IPS-18a (cell line): ENCODE data around the gene FGGY.
"Not testable (repeated sequence)": the region's sequence is repeated elsewhere in the genome, so short reads cannot be mapped to it uniquely, and the experiment has no call there.

ENCODE experiments used
- H3K27ac ChIP-seq: one replicate; pipeline ENCODE4 v1.5.1; 2013; ENCODE audit warnings: low read length
- H3K27me3 ChIP-seq: one replicate; pipeline ENCODE4 v1.6.1; 2013; ENCODE audit warnings: mild to moderate bottlenecking, low read length; ENCODE audit not compliant: control insufficient read depth, insufficient read depth
- H3K36me3 ChIP-seq: one replicate; pipeline ENCODE4 v1.6.1; 2013; ENCODE audit warnings: low read depth, low read length; ENCODE audit not compliant: control insufficient read depth
- H3K4me1 ChIP-seq: one replicate; pipeline ENCODE4 v1.6.1; 2013; ENCODE audit warnings: low read depth, low read length; ENCODE audit not compliant: control insufficient read depth
- H3K4me3 ChIP-seq: one replicate; pipeline ENCODE4 v1.5.1; 2013; ENCODE audit warnings: low read length
- H3K9ac ChIP-seq: one replicate; pipeline ENCODE4 v1.6.1; 2013; ENCODE audit warnings: mild to moderate bottlenecking, low read length, moderate library complexity
- H3K9me3 ChIP-seq: one replicate; pipeline ENCODE4 v1.6.1; 2013; ENCODE audit warnings: low read depth, low read length; ENCODE audit not compliant: control insufficient read depth

FGGY gene

DNA sequence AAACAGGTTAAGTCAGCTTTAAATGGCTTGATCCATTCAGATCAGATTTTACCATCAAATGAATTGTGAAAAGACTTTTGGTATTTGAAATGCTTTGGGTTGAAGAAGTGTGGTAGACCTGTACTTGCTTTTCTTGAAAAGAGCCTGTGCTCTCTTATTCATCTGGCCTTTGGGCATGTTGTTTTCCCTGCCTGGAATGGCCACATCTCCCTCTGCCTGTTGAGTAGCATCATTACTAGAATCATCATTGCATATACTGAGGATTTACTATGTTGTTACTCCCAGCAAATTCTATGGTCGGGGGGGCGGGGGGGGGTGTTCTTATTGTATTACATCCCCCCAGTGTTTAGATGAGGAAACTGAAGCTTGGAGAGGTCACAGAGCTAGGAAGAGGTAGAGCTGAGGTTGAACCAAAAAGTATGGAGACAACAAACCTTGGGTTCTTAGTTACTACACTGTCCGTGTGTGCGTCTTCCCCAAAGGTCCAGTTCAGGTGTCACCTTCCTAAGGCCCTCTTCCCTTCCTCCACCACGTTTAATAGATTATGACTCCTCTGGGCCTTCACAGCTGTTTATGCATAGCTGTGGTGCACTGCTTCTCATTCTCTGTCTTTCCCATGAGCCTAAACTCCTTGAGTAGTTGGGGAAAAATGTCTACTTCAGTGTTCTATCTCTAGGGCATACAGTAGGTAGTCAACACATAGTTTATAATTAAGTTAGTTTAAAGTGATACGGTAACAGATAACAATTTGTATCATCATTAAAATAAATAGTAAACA, 271.5 kb downstream of the FGGY start:
- Histone ChIP-seq H3K36me3 (no peaks in the 10 kb centered on the region), H3K4me3 (no peak overlapping the region), H3K27ac (no peak overlapping the region), H3K4me1 (peaks cover 9% of the 10 kb centered on the region), H3K9me3 (no peaks in the 10 kb centered on the region), H3K27me3 (no peaks in the 10 kb centered on the region), H3K9ac (no peak overlapping the region)

- Histone ChIP-seq H3K27me3 (no peaks in the 10 kb centered on the region), H3K9me3 (no peaks in the 10 kb centered on the region), H3K36me3 (no peaks in the 10 kb centered on the region), H3K27ac (no peak overlapping the region), H3K4me1 (peaks cover 9% of the 10 kb centered on the region), H3K4me3 (no peak overlapping the region), H3K9ac (no peak overlapping the region)
Observed at GRCh38 chr1:59569198-59569597, 272.3 kb downstream of the FGGY start.

- H3K36me3 ChIP-seq: no peaks in the 10 kb centered on the region
- no peaks in the 10 kb centered on the region for H3K9me3 ChIP-seq
- H3K27me3 ChIP-seq: no peaks in the 10 kb centered on the region
- H3K27ac ChIP-seq: no peak overlapping the region
- H3K4me3 ChIP-seq: no peak overlapping the region
- peaks cover 9% of the 10 kb centered on the region for H3K4me1 ChIP-seq
- no peak overlapping the region for H3K9ac ChIP-seq
Observed at GRCh38 chr1:59570524-59570923, 273.6 kb downstream of the FGGY start.

DNA sequence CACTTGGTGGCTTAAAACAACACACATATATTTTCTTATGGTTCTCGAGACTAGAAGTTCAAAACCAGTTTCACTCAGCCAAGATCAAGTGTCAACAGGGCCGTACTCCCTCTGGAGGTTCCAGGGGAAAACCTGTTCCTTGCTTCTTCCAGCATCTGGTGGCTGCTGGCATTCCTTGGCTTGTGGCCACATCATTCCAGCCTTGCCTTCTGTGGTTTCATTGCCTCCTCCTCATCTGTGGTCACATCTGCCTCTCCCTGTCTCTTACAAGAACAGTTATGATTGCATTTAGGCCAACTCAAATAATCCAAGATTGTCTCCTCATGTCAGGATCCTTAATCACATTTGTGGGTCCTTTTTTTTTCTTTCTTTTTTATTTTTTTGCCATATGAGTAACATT, 277.2 kb downstream of the FGGY start:
- no peak overlapping the region for H3K9ac ChIP-seq
- H3K4me3 ChIP-seq: no peak overlapping the region
- no peaks in the 10 kb centered on the region for H3K36me3 ChIP-seq
- no peaks in the 10 kb centered on the region for H3K9me3 ChIP-seq
- no peak overlapping the region for H3K27ac ChIP-seq
- H3K27me3 ChIP-seq: no peaks in the 10 kb centered on the region
- peaks cover 9% of the 10 kb centered on the region for H3K4me1 ChIP-seq

- Histone ChIP-seq H3K4me1 (no peaks in the 10 kb centered on the region), H3K9ac (no peak overlapping the region), H3K4me3 (no peak overlapping the region), H3K27me3 (no peaks in the 10 kb centered on the region), H3K36me3 (no peaks in the 10 kb centered on the region), H3K9me3 (no peaks in the 10 kb centered on the region), H3K27ac (no peak overlapping the region)
Observed at GRCh38 chr1:59577774-59578173, 280.9 kb downstream of the FGGY start.

- Histone ChIP-seq H3K9ac (no peak overlapping the region), H3K27ac (no peak overlapping the region), H3K4me3 (no peak overlapping the region), H3K36me3 (no peaks in the 10 kb centered on the region), H3K4me1 (no peaks in the 10 kb centered on the region), H3K27me3 (no peaks in the 10 kb centered on the region), H3K9me3 (no peaks in the 10 kb centered on the region)
Observed at GRCh38 chr1:59579222-59579621, 282.3 kb downstream of the FGGY start.

DNA sequence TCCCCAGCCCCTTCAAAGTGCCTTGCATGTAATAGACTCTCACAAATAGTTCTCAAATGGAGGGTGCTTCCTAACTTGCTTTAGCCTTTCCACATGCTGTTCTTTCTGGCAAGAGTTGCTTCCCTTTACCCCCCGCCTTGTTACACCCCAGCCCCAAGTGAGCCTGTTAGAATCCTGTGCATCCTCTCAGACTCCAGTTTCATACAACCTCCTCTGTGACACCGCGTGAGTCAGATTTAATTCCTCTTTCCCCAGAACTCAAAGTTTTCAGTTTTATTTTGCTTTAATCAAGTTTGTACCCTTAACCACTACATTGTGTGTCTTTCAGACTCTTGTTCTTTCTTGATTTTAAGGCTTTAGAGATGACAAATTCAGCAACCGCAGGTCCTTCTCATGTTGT, 283.4 kb downstream of the FGGY start:
- H3K4me1 ChIP-seq: no peaks in the 10 kb centered on the region
- H3K27me3 ChIP-seq: no peaks in the 10 kb centered on the region
- H3K4me3 ChIP-seq: no peak overlapping the region
- no peaks in the 10 kb centered on the region for H3K9me3 ChIP-seq
- H3K9ac ChIP-seq: no peak overlapping the region
- H3K27ac ChIP-seq: no peak overlapping the region
- no peaks in the 10 kb centered on the region for H3K36me3 ChIP-seq

- not testable (repeated sequence) for H3K27me3 ChIP-seq, H3K36me3 ChIP-seq, H3K4me1 ChIP-seq, H3K27ac ChIP-seq, H3K9ac ChIP-seq, H3K4me3 ChIP-seq, H3K9me3 ChIP-seq
Observed at GRCh38 chr1:59592410-59592809, 295.5 kb downstream of the FGGY start.

GRCh38 chr1:59592924-59593323, 296.0 kb downstream of the FGGY start:
- Histone ChIP-seq H3K27ac (no peak overlapping the region), H3K9me3 (no peaks in the 10 kb centered on the region), H3K4me3 (no peak overlapping the region), H3K27me3 (no peaks in the 10 kb centered on the region), H3K4me1 (no peaks in the 10 kb centered on the region), H3K9ac (no peak overlapping the region), H3K36me3 (no peaks in the 10 kb centered on the region)

- Histone ChIP-seq H3K27ac (no peak overlapping the region), H3K4me1 (no peaks in the 10 kb centered on the region)
Observed at GRCh38 chr1:59593798-59594790, 297.2 kb downstream of the FGGY start.

GRCh38 chr1:59595774-59596173, 298.9 kb downstream of the FGGY start:
- Histone ChIP-seq H3K9me3 (no peaks in the 10 kb centered on the region), H3K27me3 (no peaks in the 10 kb centered on the region), H3K4me1 (no peaks in the 10 kb centered on the region), H3K4me3 (no peak overlapping the region), H3K27ac (no peak overlapping the region), H3K36me3 (no peaks in the 10 kb centered on the region), H3K9ac (no peak overlapping the region)

More at GRCh38 chr1:59593798-59594790, 297.2 kb downstream of the FGGY start:
- Histone ChIP-seq H3K9me3 (no peaks in the 10 kb centered on the region), H3K27me3 (no peaks in the 10 kb centered on the region), H3K9ac (no peak overlapping the region), H3K4me3 (no peak overlapping the region), H3K36me3 (no peaks in the 10 kb centered on the region)
